ENCODE data around the gene TMEM82.
A peak's percentile ranks its signal among the peaks of the same experiment; 100 is the strongest.

Gene TMEM82

GRCh38 chr1:15734296-15734695 is 8.0 kb upstream of the TMEM82 start:
- TF ChIP-seq RAD21 (IDR thresholded peaks at IDR 0.05; ENCODE audit: low read depth), result no peak
- TF ChIP-seq NFIC (IDR thresholded peaks at IDR 0.05), result no peak
- no peak for TF ChIP-seq TCF12 (IDR thresholded peaks at IDR 0.05; ENCODE audit: low read depth)
- no peak for TF ChIP-seq EGR1 (IDR thresholded peaks at IDR 0.05)
- TF ChIP-seq, protein P1, sequence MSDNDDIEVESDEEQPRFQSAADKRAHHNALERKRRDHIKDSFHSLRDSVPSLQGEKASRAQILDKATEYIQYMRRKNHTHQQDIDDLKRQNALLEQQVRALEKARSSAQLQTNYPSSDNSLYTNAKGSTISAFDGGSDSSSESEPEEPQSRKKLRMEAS (IDR thresholded peaks at IDR 0.05), result no peak
- no peak for TF ChIP-seq CEBPB (IDR thresholded peaks at IDR 0.05)
- no peak for TF ChIP-seq EP300 (IDR thresholded peaks at IDR 0.05; ENCODE audit: borderline replicate concordance)
- TF ChIP-seq, protein P2, sequence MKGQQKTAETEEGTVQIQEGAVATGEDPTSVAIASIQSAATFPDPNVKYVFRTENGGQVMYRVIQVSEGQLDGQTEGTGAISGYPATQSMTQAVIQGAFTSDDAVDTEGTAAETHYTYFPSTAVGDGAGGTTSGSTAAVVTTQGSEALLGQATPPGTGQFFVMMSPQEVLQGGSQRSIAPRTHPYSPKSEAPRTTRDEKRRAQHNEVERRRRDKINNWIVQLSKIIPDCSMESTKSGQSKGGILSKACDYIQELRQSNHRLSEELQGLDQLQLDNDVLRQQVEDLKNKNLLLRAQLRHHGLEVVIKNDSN (IDR thresholded peaks at IDR 0.05), result no peak
- TF ChIP-seq TEAD4 (IDR thresholded peaks at IDR 0.05), result no peak

- TF ChIP-seq FOXM1 (IDR thresholded peaks at IDR 0.05; ENCODE audit: borderline replicate concordance, low read depth), result no peak
Observed at GRCh38 chr1:15734901-15735300, 7.4 kb upstream of the TMEM82 start.

DNA sequence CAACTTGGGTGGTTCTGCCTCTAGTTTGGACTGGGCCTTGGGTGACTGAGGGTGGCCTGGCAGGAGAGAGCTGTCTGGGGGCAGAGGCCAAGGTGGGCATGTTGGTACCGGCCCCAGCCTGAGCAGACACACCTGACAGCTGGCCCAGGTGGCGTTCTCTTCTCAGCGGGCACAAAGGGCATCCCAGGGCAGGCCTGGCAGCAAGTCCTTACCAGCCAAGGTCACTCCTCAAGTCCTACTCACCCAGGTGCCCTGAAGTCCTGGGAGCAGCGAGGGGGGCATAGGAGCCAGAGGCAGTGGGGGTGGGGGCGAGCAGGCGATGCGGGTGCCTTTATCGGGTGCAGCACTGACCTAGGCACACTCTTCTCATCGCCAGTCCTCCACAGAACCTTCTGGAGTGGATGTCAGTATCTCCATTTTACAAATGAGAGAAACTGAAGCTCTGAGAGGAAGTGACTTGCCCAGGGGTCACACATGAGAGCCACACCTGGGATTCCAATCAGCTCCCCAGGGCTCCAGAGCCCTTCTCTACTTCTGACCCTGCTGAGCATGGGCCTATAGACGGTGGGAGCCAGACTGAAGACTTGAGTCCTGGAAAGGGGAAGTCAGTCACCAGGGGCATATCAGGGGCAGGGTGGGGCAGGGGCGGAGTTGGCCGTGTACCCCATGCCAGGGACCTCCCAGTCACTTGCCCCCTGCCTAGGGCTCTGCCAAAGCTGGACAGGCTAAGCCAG is 6.8 kb upstream of the TMEM82 start:
- TF ChIP-seq YY1 (IDR thresholded peaks at IDR 0.05; ENCODE audit: low read depth) (no peak), TAF1 (IDR thresholded peaks at IDR 0.05; ENCODE audit: low read depth) (no peak), ZBTB7A (IDR thresholded peaks at IDR 0.05; ENCODE audit: low read depth) (no peak), EP300 (IDR thresholded peaks at IDR 0.05; ENCODE audit: borderline replicate concordance) (no peak), EGR1 (IDR thresholded peaks at IDR 0.05) (no peak), TEAD4 (IDR thresholded peaks at IDR 0.05) (no peak), TCF12 (IDR thresholded peaks at IDR 0.05; ENCODE audit: low read depth) (no peak), RAD21 (IDR thresholded peaks at IDR 0.05; ENCODE audit: low read depth) (no peak), FOXM1 (IDR thresholded peaks at IDR 0.05; ENCODE audit: borderline replicate concordance, low read depth) (no peak), CEBPB (IDR thresholded peaks at IDR 0.05) (no peak), NFIC (IDR thresholded peaks at IDR 0.05) (no peak), CREB1 (IDR thresholded peaks at IDR 0.05; ENCODE audit: low read depth) (no peak)
- TF ChIP-seq, protein P3, sequence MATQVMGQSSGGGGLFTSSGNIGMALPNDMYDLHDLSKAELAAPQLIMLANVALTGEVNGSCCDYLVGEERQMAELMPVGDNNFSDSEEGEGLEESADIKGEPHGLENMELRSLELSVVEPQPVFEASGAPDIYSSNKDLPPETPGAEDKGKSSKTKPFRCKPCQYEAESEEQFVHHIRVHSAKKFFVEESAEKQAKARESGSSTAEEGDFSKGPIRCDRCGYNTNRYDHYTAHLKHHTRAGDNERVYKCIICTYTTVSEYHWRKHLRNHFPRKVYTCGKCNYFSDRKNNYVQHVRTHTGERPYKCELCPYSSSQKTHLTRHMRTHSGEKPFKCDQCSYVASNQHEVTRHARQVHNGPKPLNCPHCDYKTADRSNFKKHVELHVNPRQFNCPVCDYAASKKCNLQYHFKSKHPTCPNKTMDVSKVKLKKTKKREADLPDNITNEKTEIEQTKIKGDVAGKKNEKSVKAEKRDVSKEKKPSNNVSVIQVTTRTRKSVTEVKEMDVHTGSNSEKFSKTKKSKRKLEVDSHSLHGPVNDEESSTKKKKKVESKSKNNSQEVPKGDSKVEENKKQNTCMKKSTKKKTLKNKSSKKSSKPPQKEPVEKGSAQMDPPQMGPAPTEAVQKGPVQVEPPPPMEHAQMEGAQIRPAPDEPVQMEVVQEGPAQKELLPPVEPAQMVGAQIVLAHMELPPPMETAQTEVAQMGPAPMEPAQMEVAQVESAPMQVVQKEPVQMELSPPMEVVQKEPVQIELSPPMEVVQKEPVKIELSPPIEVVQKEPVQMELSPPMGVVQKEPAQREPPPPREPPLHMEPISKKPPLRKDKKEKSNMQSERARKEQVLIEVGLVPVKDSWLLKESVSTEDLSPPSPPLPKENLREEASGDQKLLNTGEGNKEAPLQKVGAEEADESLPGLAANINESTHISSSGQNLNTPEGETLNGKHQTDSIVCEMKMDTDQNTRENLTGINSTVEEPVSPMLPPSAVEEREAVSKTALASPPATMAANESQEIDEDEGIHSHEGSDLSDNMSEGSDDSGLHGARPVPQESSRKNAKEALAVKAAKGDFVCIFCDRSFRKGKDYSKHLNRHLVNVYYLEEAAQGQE (IDR thresholded peaks at IDR 0.05; ENCODE audit: low read depth), result no peak
- TF ChIP-seq, protein P2 (IDR thresholded peaks at IDR 0.05), result no peak
- TF ChIP-seq, protein P1 (IDR thresholded peaks at IDR 0.05), result no peak

GRCh38 chr1:15736038-15736891 is 6.0 kb upstream of the TMEM82 start, which contains the start of gene SLC25A34:
Gene SLC25A34, plus strand, starts transcription at chr1:15736258. Its CDS starts 228 bp downstream, at chr1:15736486.
- TF ChIP-seq, protein P3 (IDR thresholded peaks at IDR 0.05; ENCODE audit: low read depth), result no peak
- no peak for TF ChIP-seq CEBPB (IDR thresholded peaks at IDR 0.05)
- TF ChIP-seq EGR1 (IDR thresholded peaks at IDR 0.05), result no peak
- TF ChIP-seq NFIC (IDR thresholded peaks at IDR 0.05), result 0 out of 2 replicates have a peak, but pooled peaks have one; percentile 22
- TF ChIP-seq, protein P2 (IDR thresholded peaks at IDR 0.05), result no peak
- no peak for TF ChIP-seq EP300 (IDR thresholded peaks at IDR 0.05; ENCODE audit: borderline replicate concordance)
- no peak for TF ChIP-seq TAF1 (IDR thresholded peaks at IDR 0.05; ENCODE audit: low read depth)
- no peak for TF ChIP-seq YY1 (IDR thresholded peaks at IDR 0.05; ENCODE audit: low read depth)
- TF ChIP-seq TCF12 (IDR thresholded peaks at IDR 0.05; ENCODE audit: low read depth), result peak; percentile 39; the same call in 1 of the 2 replicates
- no peak for TF ChIP-seq FOXM1 (IDR thresholded peaks at IDR 0.05; ENCODE audit: borderline replicate concordance, low read depth)
- TF ChIP-seq, protein P1 (IDR thresholded peaks at IDR 0.05), result no peak; the same call in 1 of the 2 replicates
- no peak for TF ChIP-seq CREB1 (IDR thresholded peaks at IDR 0.05; ENCODE audit: low read depth)
- TF ChIP-seq ZBTB7A (IDR thresholded peaks at IDR 0.05; ENCODE audit: low read depth), result no peak
- no peak for TF ChIP-seq RAD21 (IDR thresholded peaks at IDR 0.05; ENCODE audit: low read depth)
- no peak for TF ChIP-seq TEAD4 (IDR thresholded peaks at IDR 0.05)
